PC-9 (cell line): ENCODE data around the gene RFC4. TPM values are rescaled to one million over a fixed set of nuclear protein-coding genes. Genes with fewer than 3 reads are reported as not detected.
A peak's percentile ranks its signal among the peaks of the same experiment; 100 is the strongest.

Experiments
- BruUV-seq: library from RNA; stranded (reverse); fragments of 400-500 nt; replicated peaks from 2 replicates; lab custom pipeline; 2021; lab: Mats Ljungman, UMichigan
- CTCF ChIA-PET: fragments of 300-600 bp; sonication (Branson Sonifier 250); formaldehyde crosslinking; loops from one replicate; lab custom pipeline; 2022; ENCODE audit warnings: antibody characterized with exemption; lab: Charles Lee
- POLR2A ChIA-PET: fragments of 300-600 bp; sonication (Branson Sonifier 250); formaldehyde crosslinking; loops from one replicate; lab custom pipeline; 2022; ENCODE audit warnings: antibody characterized with exemption; ENCODE audit not compliant: unreplicated experiment; lab: Charles Lee
- DNase-seq, 2 experiments: peaks; one replicate each; pipeline versions ENCODE4 v3.0.0 to v3.0.0-alpha.2; 2015 to 2022; ENCODE audit warnings: mixed read lengths in 1 of 2
- H2AFZ ChIP-seq: fragments of 200-600 bp; sonication (generic); 2 replicates; pipeline ENCODE4 v1.8.1; 2017; ENCODE audit warnings: antibody characterized with exemption
- H3F3A ChIP-seq: fragments of 200-600 bp; sonication (generic); 2 replicates; pipeline ENCODE4 v1.8.1; 2017; ENCODE audit warnings: antibody characterized with exemption, mild to moderate bottlenecking, low read depth; ENCODE audit not compliant: insufficient read depth
- H3K27ac ChIP-seq: fragments of 200-600 bp; sonication (generic); 2 replicates; pipeline ENCODE4 v1.6.1; 2016; ENCODE audit warnings: mixed run types
- H3K27me3 ChIP-seq: fragments of 200-600 bp; sonication (generic); 2 replicates; pipeline ENCODE4 v1.6.1; 2016; ENCODE audit warnings: low read depth, mixed run types; ENCODE audit not compliant: insufficient read depth
- H3K36me3 ChIP-seq: fragments of 200-600 bp; sonication (generic); 2 replicates; pipeline ENCODE4 v1.6.1; 2016; ENCODE audit warnings: low read depth, mixed run types
- H3K4me1 ChIP-seq: fragments of 200-600 bp; sonication (generic); replicated peaks from 2 replicates; pipeline ENCODE4 v1.6.1; 2016; ENCODE audit warnings: mixed run types; ENCODE audit not compliant: insufficient read depth
- H3K4me2 ChIP-seq: fragments of 200-600 bp; sonication (generic); 2 replicates; pipeline ENCODE4 v1.6.1; 2017; ENCODE audit warnings: mixed run types
- H3K4me3 ChIP-seq: fragments of 200-600 bp; sonication (generic); 2 replicates; pipeline ENCODE4 v1.6.1; 2016; ENCODE audit warnings: mixed run types
- H3K79me2 ChIP-seq: fragments of 200-600 bp; sonication (generic); 2 replicates; pipeline ENCODE4 v1.6.1; 2017; ENCODE audit warnings: low read depth, mixed run types
- H3K9me2 ChIP-seq: fragments of 200-600 bp; sonication (generic); 2 replicates; pipeline ENCODE4 v1.8.1; 2017; ENCODE audit warnings: mild to moderate bottlenecking; ENCODE audit not compliant: insufficient read depth
- H3K9me3 ChIP-seq: fragments of 200-600 bp; sonication (generic); 2 replicates; pipeline ENCODE4 v1.8.1; 2016; ENCODE audit warnings: low read depth; ENCODE audit not compliant: insufficient read depth
- H4K20me1 ChIP-seq: fragments of 200-600 bp; sonication (generic); 2 replicates; pipeline ENCODE4 v1.8.1; 2017; ENCODE audit not compliant: insufficient read depth
- CTCF ChIP-seq: fragments of 200-600 bp; sonication (generic); conservative IDR thresholded peaks from 2 replicates; pipeline ENCODE4 v1.6.1; 2017; ENCODE audit warnings: mixed run types, antibody characterized with exemption, mild to moderate bottlenecking, moderate library complexity
- EZH2 ChIP-seq: fragments of 200-600 bp; sonication (generic); IDR thresholded peaks from 2 replicates; pipeline ENCODE4 v1.8.0; 2017; ENCODE audit warnings: antibody characterized with exemption, low read depth
- intact Hi-C: fragments of 100-400 bp; cut with micrococcal nuclease; formaldehyde crosslinking; loops from one replicate; pipeline ENCODE4 v1.10.0; 2022; ENCODE audit not compliant: unreplicated experiment
- total RNA-seq: library from RNA; stranded (reverse); gene quantifications from 2 replicates; pipeline ENCODE4 v1.2.3, GENCODE V29; 2021

RFC4 gene
- total RNA-seq, 1 experiment from 2014 or later = 94.5 TPM

GRCh38 chr3:186772281-186772694, 34.0 kb downstream of the RFC4 start:
- 0 out of 2 replicates have a peak, but pooled peaks cover 5% of the 10 kb centered on the region for H3F3A ChIP-seq
- H3K4me1 ChIP-seq = no peaks in the 10 kb centered on the region
- no peak overlapping the region for H3K4me2 ChIP-seq
- BruUV-seq = no TSS peak
- H3K36me3 ChIP-seq = no peaks in the 10 kb centered on the region
- POLR2A ChIA-PET = no interaction called here
- no peaks in the 10 kb centered on the region for H4K20me1 ChIP-seq
- H3K27ac ChIP-seq = no peak overlapping the region
- CTCF ChIA-PET = no interaction called here
- no peak for TF ChIP-seq EZH2
- H3K79me2 ChIP-seq = no peaks in the 10 kb centered on the region
- H2AFZ ChIP-seq = no peak overlapping the region
- H3K9me3 ChIP-seq = no peaks in the 10 kb centered on the region
- intact Hi-C loops = no loop called here
- no peak overlapping the region for H3K4me3 ChIP-seq
- no peak for DNase-seq
- no peaks in the 10 kb centered on the region for H3K27me3 ChIP-seq
- no peaks in the 10 kb centered on the region for H3K9me2 ChIP-seq

- Histone ChIP-seq H2AFZ (no peak overlapping the region), H4K20me1 (no peaks in the 10 kb centered on the region), H3K4me3 (no peak overlapping the region), H3K36me3 (no peaks in the 10 kb centered on the region), H3F3A (peaks cover 17% of the 10 kb centered on the region), H3K79me2 (no peaks in the 10 kb centered on the region), H3K9me3 (no peaks in the 10 kb centered on the region), H3K27ac (peak overlapping the region; percentile 71), H3K4me2 (no peak overlapping the region), H3K27me3 (no peaks in the 10 kb centered on the region), H3K9me2 (no peaks in the 10 kb centered on the region), H3K4me1 (peaks cover 21% of the 10 kb centered on the region)
- no peak for DNase-seq
- POLR2A ChIA-PET = interaction anchor here (0.6 kb wide), 2 partner anchors 22 to 404 kb away, joined by 5 to 12 read pairs; partner anchors contain the start of gene EIF4A2
- CTCF ChIA-PET = interaction anchor here (0.6 to 0.7 kb wide), 2 partner anchors 20 to 144 kb away, joined by 3 read pairs; no protein-coding TSS in a partner anchor
- intact Hi-C loops = loop anchor here (1.0 kb wide), 3 partner anchors 23 to 191 kb away; partner anchors contain the start of gene DNAJB11
- TF ChIP-seq CTCF (no peak), EZH2 (no peak)
- BruUV-seq = TSS peak; percentile 7
These were observed 45.3 kb downstream of the RFC4 start for GRCh38 chr3:186760897-186761447.

DNA sequence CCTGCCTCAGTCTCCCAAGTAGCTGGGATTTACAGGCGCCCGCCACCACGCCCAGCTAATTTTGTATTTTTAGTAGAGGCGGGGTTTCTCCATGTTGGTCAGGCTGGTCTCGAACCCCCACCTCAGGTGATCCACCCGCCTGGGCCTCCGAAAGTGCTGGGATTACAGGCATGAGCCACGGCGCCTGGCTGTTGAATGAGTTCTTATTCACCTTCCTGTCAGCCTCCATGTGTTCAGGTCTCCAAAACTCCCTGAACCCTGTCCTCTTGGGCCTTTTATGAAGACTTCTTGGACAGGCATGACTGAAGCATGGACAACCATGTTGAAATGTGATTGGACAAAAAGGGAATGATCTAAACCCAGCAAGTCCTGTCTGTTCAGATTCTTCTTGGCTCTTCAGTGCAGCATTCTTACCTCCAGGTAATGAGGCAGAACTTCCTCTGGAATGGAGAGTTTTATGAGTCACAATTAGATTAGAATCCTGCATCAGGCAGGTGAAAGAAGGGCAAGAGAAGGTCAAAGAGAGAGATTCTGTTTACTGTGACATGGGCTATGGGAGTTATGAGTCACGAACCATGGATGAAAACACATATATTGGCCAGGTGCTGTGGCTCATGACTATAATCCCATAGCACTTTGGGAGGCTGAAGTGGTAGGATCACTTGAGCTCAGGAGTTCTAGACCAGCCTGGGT, 46.0 kb downstream of the RFC4 start:
- BruUV-seq = no TSS peak
- Histone ChIP-seq H3K9me2 (no peaks in the 10 kb centered on the region), H3K4me2 (no peak overlapping the region), H3F3A (peaks cover 17% of the 10 kb centered on the region), H2AFZ (no peak overlapping the region), H3K27ac (peak overlapping the region; percentile 71), H3K27me3 (no peaks in the 10 kb centered on the region), H3K36me3 (no peaks in the 10 kb centered on the region), H3K4me3 (no peak overlapping the region), H3K4me1 (peaks cover 21% of the 10 kb centered on the region), H3K9me3 (no peaks in the 10 kb centered on the region), H3K79me2 (no peaks in the 10 kb centered on the region), H4K20me1 (no peaks in the 10 kb centered on the region)
- peak; percentile 65 to 100 for DNase-seq
- ChIA-PET CTCF (interaction anchor here (0.6 kb wide), 1 partner anchor 143 kb away, joined by 3 read pairs; no protein-coding TSS in a partner anchor), POLR2A (interaction anchor here (0.6 kb wide), 2 partner anchors 23 to 405 kb away, joined by 5 to 12 read pairs; partner anchors contain the start of gene EIF4A2)
- TF ChIP-seq EZH2 (no peak), CTCF (no peak)
- intact Hi-C loops = loop anchor here (1.0 kb wide), 3 partner anchors 24 to 190 kb away; partner anchors contain the start of gene DNAJB11
